Measurements from ENCODE around the gene HOXC13.

Gene HOXC13

GRCh38 chr12:53976823-53977595, 38.4 kb downstream of the HOXC13 start:
- Histone ChIP-seq H3K9me3 (ENCODE audit: control insufficient read depth, low read length) (no peaks in the 10 kb centered on the region), H3K27me3 (ENCODE audit: control insufficient read depth, insufficient read depth, low read length, poor library complexity, severe bottlenecking) (peaks cover 100% of the 10 kb centered on the region), H3K4me1 (ENCODE audit: control insufficient read depth, insufficient read depth, low read length) (no peaks in the 10 kb centered on the region), H3K4me3 (ENCODE audit: insufficient read depth, low read depth, low read length) (no peak overlapping the region), H3K27ac (ENCODE audit: insufficient read depth, low read depth, low read length, poor library complexity, severe bottlenecking) (no peak overlapping the region), H3K36me3 (ENCODE audit: control insufficient read depth, insufficient read depth, low read length) (no peaks in the 10 kb centered on the region)
- WGBS, 2 experiments = 21 to 26% methylated on average over 7 to 9 of the region's 9 CpGs

- H3K9me3 ChIP-seq (ENCODE audit: control insufficient read depth, low read length) = no peaks in the 10 kb centered on the region
- H3K36me3 ChIP-seq (ENCODE audit: control insufficient read depth, insufficient read depth, low read length) = no peaks in the 10 kb centered on the region
- H3K27me3 ChIP-seq (ENCODE audit: control insufficient read depth, insufficient read depth, low read length, poor library complexity, severe bottlenecking) = peaks cover 100% of the 10 kb centered on the region
- H3K4me3 ChIP-seq (ENCODE audit: insufficient read depth, low read depth, low read length) = no peak overlapping the region
- no peak overlapping the region for H3K27ac ChIP-seq (ENCODE audit: insufficient read depth, low read depth, low read length, poor library complexity, severe bottlenecking)
- H3K4me1 ChIP-seq (ENCODE audit: control insufficient read depth, insufficient read depth, low read length) = no peaks in the 10 kb centered on the region
- WGBS, 2 experiments = 16 to 17% methylated on average over 11 of the region's 11 CpGs
Measured at GRCh38 chr12:53977596-53978445, 39.2 kb downstream of the HOXC13 start.

- Histone ChIP-seq H3K4me1 (ENCODE audit: control insufficient read depth, insufficient read depth, low read length) (no peaks in the 10 kb centered on the region), H3K36me3 (ENCODE audit: control insufficient read depth, insufficient read depth, low read length) (no peaks in the 10 kb centered on the region), H3K27ac (ENCODE audit: insufficient read depth, low read depth, low read length, poor library complexity, severe bottlenecking) (no peak overlapping the region), H3K4me3 (ENCODE audit: insufficient read depth, low read depth, low read length) (no peak overlapping the region), H3K27me3 (ENCODE audit: control insufficient read depth, insufficient read depth, low read length, poor library complexity, severe bottlenecking) (peaks cover 100% of the 10 kb centered on the region), H3K9me3 (ENCODE audit: control insufficient read depth, low read length) (no peaks in the 10 kb centered on the region)
- WGBS, 2 experiments = 15 to 21% methylated on average over 14 of the region's 15 CpGs
Measured at GRCh38 chr12:53978477-53979356, 40.1 kb downstream of the HOXC13 start.

GRCh38 chr12:53980104-53980801, 41.6 kb downstream of the HOXC13 start:
- Histone ChIP-seq H3K27me3 (ENCODE audit: control insufficient read depth, insufficient read depth, low read length, poor library complexity, severe bottlenecking) (peaks cover 100% of the 10 kb centered on the region), H3K27ac (ENCODE audit: insufficient read depth, low read depth, low read length, poor library complexity, severe bottlenecking) (no peak overlapping the region), H3K36me3 (ENCODE audit: control insufficient read depth, insufficient read depth, low read length) (no peaks in the 10 kb centered on the region), H3K4me3 (ENCODE audit: insufficient read depth, low read depth, low read length) (no peak overlapping the region), H3K4me1 (ENCODE audit: control insufficient read depth, insufficient read depth, low read length) (no peaks in the 10 kb centered on the region), H3K9me3 (ENCODE audit: control insufficient read depth, low read length) (no peaks in the 10 kb centered on the region)
- WGBS, 2 experiments = 25 to 34% methylated on average over 7 of the region's 7 CpGs

GRCh38 chr12:53980802-53981496, 42.3 kb downstream of the HOXC13 start:
- 42 to 45% methylated on average over 15 of the region's 15 CpGs for WGBS, 2 experiments
- H3K36me3 ChIP-seq (ENCODE audit: control insufficient read depth, insufficient read depth, low read length) = no peaks in the 10 kb centered on the region
- no peaks in the 10 kb centered on the region for H3K4me1 ChIP-seq (ENCODE audit: control insufficient read depth, insufficient read depth, low read length)
- no peak overlapping the region for H3K4me3 ChIP-seq (ENCODE audit: insufficient read depth, low read depth, low read length)
- H3K9me3 ChIP-seq (ENCODE audit: control insufficient read depth, low read length) = no peaks in the 10 kb centered on the region
- H3K27me3 ChIP-seq (ENCODE audit: control insufficient read depth, insufficient read depth, low read length, poor library complexity, severe bottlenecking) = peaks cover 100% of the 10 kb centered on the region
- no peak overlapping the region for H3K27ac ChIP-seq (ENCODE audit: insufficient read depth, low read depth, low read length, poor library complexity, severe bottlenecking)

- H3K27ac ChIP-seq (ENCODE audit: insufficient read depth, low read depth, low read length, poor library complexity, severe bottlenecking) = no peak overlapping the region
- peaks cover 100% of the 10 kb centered on the region for H3K27me3 ChIP-seq (ENCODE audit: control insufficient read depth, insufficient read depth, low read length, poor library complexity, severe bottlenecking)
- H3K9me3 ChIP-seq (ENCODE audit: control insufficient read depth, low read length) = no peaks in the 10 kb centered on the region
- no peaks in the 10 kb centered on the region for H3K4me1 ChIP-seq (ENCODE audit: control insufficient read depth, insufficient read depth, low read length)
- no peak overlapping the region for H3K4me3 ChIP-seq (ENCODE audit: insufficient read depth, low read depth, low read length)
- no peaks in the 10 kb centered on the region for H3K36me3 ChIP-seq (ENCODE audit: control insufficient read depth, insufficient read depth, low read length)
- 11 to 15% methylated on average over 30 of the region's 30 CpGs for WGBS, 2 experiments
Measured at GRCh38 chr12:53981634-53982565, 43.3 kb downstream of the HOXC13 start.

GRCh38 chr12:53982648-53983567, 44.3 kb downstream of the HOXC13 start:
- H3K27ac ChIP-seq (ENCODE audit: insufficient read depth, low read depth, low read length, poor library complexity, severe bottlenecking) = no peak overlapping the region
- H3K27me3 ChIP-seq (ENCODE audit: control insufficient read depth, insufficient read depth, low read length, poor library complexity, severe bottlenecking) = peaks cover 100% of the 10 kb centered on the region
- WGBS, 2 experiments = 39 to 43% methylated on average over 26 of the region's 26 CpGs

GRCh38 chr12:53983568-53983949, 44.9 kb downstream of the HOXC13 start:
- Histone ChIP-seq H3K36me3 (ENCODE audit: control insufficient read depth, insufficient read depth, low read length) (no peaks in the 10 kb centered on the region), H3K4me3 (ENCODE audit: insufficient read depth, low read depth, low read length) (no peak overlapping the region), H3K27ac (ENCODE audit: insufficient read depth, low read depth, low read length, poor library complexity, severe bottlenecking) (no peak overlapping the region), H3K9me3 (ENCODE audit: control insufficient read depth, low read length) (no peaks in the 10 kb centered on the region), H3K27me3 (ENCODE audit: control insufficient read depth, insufficient read depth, low read length, poor library complexity, severe bottlenecking) (peaks cover 100% of the 10 kb centered on the region), H3K4me1 (ENCODE audit: control insufficient read depth, insufficient read depth, low read length) (no peaks in the 10 kb centered on the region)
- WGBS, 2 experiments = 33 to 40% methylated on average over 17 of the region's 17 CpGs

More at GRCh38 chr12:53982648-53983567, 44.3 kb downstream of the HOXC13 start:
- Histone ChIP-seq H3K36me3 (ENCODE audit: control insufficient read depth, insufficient read depth, low read length) (no peaks in the 10 kb centered on the region), H3K4me3 (ENCODE audit: insufficient read depth, low read depth, low read length) (no peak overlapping the region), H3K4me1 (ENCODE audit: control insufficient read depth, insufficient read depth, low read length) (no peaks in the 10 kb centered on the region), H3K9me3 (ENCODE audit: control insufficient read depth, low read length) (no peaks in the 10 kb centered on the region)
